Measurements from ENCODE around the gene KRTAP9-1.
A peak's percentile ranks its signal among the peaks of the same experiment; 100 is the strongest.
"Not testable (repeated sequence)": the region's sequence is repeated elsewhere in the genome, so short reads cannot be mapped to it uniquely, and the experiment has no call there.

KRTAP9-1 gene, protein sequence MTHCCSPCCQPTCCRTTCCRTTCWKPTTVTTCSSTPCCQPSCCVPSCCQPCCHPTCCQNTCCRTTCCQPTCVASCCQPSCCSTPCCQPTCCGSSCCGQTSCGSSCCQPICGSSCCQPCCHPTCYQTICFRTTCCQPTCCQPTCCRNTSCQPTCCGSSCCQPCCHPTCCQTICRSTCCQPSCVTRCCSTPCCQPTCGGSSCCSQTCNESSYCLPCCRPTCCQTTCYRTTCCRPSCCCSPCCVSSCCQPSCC

DNA sequence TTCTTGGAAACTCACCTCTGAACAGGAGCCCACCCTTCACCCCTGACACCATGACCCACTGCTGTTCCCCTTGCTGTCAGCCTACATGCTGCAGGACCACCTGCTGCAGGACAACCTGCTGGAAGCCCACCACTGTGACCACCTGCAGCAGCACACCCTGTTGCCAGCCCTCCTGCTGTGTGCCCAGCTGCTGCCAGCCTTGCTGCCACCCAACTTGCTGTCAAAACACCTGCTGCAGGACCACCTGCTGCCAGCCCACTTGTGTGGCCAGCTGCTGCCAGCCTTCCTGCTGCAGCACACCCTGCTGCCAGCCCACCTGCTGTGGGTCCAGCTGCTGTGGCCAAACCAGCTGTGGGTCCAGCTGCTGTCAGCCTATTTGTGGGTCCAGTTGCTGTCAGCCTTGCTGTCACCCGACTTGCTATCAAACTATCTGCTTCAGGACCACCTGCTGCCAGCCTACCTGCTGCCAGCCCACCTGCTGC, at the start of gene KRTAP9-1:
Gene KRTAP9-1, plus strand, starts transcription at position 51 of the 482 bp plus-strand sequence. Its CDS starts 0 bp downstream, at position 51.
- H3K4me1 ChIP-seq (ENCODE audit: control insufficient read depth, insufficient read depth, low read length); H3K9me3 ChIP-seq (ENCODE audit: control insufficient read depth, insufficient read depth, low read depth, low read length); H3K27ac ChIP-seq (ENCODE audit: extremely low read depth, low read depth, low read length); POLR2A ChIA-PET; H3K36me3 ChIP-seq (ENCODE audit: control insufficient read depth in 2 of 2, insufficient read depth in 1 of 2, low read length in 2 of 2); H3K4me3 ChIP-seq (ENCODE audit: low read depth, low read length): not testable (repeated sequence)
- CTCF ChIA-PET: interaction anchor here (0.6 kb wide), 1 partner anchor 136 kb away, joined by 3 read pairs; no protein-coding TSS in a partner anchor
- TF ChIP-seq ZIC2 (tag by site-specific recombination; IDR thresholded peaks at IDR 0.05): peak; percentile 75

DNA sequence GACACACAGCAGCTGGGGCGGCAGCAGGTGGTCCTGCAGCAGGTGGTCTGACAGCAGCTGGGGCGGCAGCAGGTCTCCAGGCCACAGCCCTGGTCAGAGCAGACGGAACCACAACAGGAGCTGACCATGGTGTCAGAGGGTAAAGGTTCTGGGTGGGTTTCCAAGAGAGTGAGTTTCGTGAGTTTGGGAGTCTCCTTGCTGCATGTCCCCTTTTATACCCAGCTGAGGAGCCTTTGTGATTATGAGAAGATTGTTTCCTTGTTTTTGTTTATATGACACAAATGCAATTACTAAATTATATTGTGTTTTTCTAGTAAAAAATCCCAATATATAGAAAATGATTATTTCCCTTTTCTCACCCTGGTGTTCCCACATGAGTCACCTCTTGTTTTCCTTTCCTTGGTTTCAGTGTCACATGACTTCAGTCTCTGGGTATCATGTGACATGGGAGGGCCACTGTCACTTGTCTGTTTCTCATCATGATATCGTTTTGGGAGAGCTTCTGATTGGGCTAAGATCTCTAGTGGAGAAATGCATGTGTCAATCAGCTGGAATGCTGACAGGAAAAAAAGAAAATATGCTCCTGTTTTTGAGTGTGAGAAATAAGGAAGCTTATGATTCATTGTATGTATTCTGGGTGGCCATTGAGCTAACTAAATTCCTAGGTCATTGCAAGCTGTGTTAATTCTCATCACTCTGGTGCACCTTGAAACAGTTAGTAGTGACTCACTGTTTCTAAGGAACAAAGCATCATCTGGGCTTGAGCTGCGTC, 49.1 kb upstream of the KRTAP9-1 start, which contains the start of gene KRTAP4-6:
Gene KRTAP4-6, minus strand, starts transcription at position 185 of the 772 bp plus-strand sequence. Its CDS starts 57 bp downstream, at position 128.
- H3K4me1 ChIP-seq (ENCODE audit: control insufficient read depth, insufficient read depth, low read length): no peaks in the 10 kb centered on the region
- CTCF ChIA-PET: interaction anchor here (1.0 kb wide), 1 partner anchor 182 kb away, joined by 4 read pairs; no protein-coding TSS in a partner anchor
- no peaks in the 10 kb centered on the region for H3K9me3 ChIP-seq (ENCODE audit: control insufficient read depth, insufficient read depth, low read depth, low read length)
- no peak within 1 kb of the TSS for H3K4me3 ChIP-seq (ENCODE audit: low read depth, low read length)
- POLR2A ChIA-PET: no interaction called here
- no peak within 1 kb of the TSS for H3K27ac ChIP-seq (ENCODE audit: extremely low read depth, low read depth, low read length)
- no peaks in the 10 kb centered on the region for H3K36me3 ChIP-seq (ENCODE audit: control insufficient read depth in 2 of 2, insufficient read depth in 1 of 2, low read length in 2 of 2)
- peak; percentile 59; the same call in 1 of the 2 replicates for TF ChIP-seq SCRT2 (tag by site-specific recombination; IDR thresholded peaks at IDR 0.05)
- TF ChIP-seq, protein P1, sequence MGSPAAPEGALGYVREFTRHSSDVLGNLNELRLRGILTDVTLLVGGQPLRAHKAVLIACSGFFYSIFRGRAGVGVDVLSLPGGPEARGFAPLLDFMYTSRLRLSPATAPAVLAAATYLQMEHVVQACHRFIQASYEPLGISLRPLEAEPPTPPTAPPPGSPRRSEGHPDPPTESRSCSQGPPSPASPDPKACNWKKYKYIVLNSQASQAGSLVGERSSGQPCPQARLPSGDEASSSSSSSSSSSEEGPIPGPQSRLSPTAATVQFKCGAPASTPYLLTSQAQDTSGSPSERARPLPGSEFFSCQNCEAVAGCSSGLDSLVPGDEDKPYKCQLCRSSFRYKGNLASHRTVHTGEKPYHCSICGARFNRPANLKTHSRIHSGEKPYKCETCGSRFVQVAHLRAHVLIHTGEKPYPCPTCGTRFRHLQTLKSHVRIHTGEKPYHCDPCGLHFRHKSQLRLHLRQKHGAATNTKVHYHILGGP (tag by site-specific recombination; IDR thresholded peaks at IDR 0.05): no peak

DNA sequence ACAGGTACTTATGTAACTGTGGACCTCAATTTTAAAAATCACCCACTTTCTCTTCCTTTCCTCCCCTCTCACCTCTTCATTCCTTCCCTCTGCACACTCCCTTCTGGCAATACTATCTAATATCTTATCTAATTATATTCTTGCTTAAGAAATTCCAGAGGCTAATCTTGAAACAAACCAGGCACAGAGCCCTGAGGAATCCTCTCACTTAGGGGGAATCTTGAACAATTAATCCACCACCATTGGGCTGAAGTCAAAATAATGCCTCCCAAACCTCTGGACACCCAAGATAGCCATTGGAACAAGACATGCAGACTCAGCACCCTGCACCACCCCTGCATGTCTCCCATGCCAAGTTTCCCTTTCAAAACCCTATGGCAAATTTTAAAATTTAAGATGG, 48.3 kb upstream of the KRTAP9-1 start:
- no peaks in the 10 kb centered on the region for H3K36me3 ChIP-seq (ENCODE audit: control insufficient read depth in 2 of 2, insufficient read depth in 1 of 2, low read length in 2 of 2)
- H3K9me3 ChIP-seq (ENCODE audit: control insufficient read depth, insufficient read depth, low read depth, low read length): no peaks in the 10 kb centered on the region
- H3K27ac ChIP-seq (ENCODE audit: extremely low read depth, low read depth, low read length): no peak overlapping the region
- POLR2A ChIA-PET: no interaction called here
- no peak overlapping the region for H3K4me3 ChIP-seq (ENCODE audit: low read depth, low read length)
- no peak for TF ChIP-seq ZNF274 (IDR thresholded peaks at IDR 0.05; ENCODE audit: low read length)
- TF ChIP-seq ZNF274 (tag by site-specific recombination; IDR thresholded peaks at IDR 0.05; ENCODE audit: borderline replicate concordance): no peak
- TF ChIP-seq HOXC10 (CRISPR knock-in tag; IDR thresholded peaks at IDR 0.05): no peak
- TF ChIP-seq, protein P2, sequence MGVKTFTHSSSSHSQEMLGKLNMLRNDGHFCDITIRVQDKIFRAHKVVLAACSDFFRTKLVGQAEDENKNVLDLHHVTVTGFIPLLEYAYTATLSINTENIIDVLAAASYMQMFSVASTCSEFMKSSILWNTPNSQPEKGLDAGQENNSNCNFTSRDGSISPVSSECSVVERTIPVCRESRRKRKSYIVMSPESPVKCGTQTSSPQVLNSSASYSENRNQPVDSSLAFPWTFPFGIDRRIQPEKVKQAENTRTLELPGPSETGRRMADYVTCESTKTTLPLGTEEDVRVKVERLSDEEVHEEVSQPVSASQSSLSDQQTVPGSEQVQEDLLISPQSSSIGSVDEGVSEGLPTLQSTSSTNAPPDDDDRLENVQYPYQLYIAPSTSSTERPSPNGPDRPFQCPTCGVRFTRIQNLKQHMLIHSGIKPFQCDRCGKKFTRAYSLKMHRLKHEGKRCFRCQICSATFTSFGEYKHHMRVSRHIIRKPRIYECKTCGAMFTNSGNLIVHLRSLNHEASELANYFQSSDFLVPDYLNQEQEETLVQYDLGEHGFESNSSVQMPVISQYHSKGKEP (tag by site-specific recombination; IDR thresholded peaks at IDR 0.05): no peak
- no peak for TF ChIP-seq ZBTB17 (tag by site-specific recombination; IDR thresholded peaks at IDR 0.05)
- no peak for TF ChIP-seq GLI2 (tag by site-specific recombination; IDR thresholded peaks at IDR 0.05; ENCODE audit: borderline replicate concordance, low read depth)
- TF ChIP-seq, protein P3, sequence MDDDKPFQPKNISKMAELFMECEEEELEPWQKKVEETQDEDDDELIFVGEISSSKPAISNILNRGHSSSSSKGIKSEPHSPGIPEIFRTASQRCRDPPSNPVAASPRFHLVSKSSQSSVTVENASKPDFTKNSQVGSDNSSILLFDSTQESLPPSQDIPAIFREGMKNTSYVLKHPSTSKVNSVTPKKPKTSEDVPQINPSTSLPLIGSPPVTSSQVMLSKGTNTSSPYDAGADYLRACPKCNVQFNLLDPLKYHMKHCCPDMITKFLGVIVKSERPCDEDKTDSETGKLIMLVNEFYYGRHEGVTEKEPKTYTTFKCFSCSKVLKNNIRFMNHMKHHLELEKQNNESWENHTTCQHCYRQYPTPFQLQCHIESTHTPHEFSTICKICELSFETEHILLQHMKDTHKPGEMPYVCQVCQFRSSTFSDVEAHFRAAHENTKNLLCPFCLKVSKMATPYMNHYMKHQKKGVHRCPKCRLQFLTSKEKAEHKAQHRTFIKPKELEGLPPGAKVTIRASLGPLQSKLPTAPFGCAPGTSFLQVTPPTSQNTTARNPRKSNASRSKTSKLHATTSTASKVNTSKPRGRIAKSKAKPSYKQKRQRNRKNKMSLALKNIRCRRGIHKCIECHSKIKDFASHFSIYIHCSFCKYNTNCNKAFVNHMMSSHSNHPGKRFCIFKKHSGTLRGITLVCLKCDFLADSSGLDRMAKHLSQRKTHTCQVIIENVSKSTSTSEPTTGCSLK (tag by site-specific recombination; IDR thresholded peaks at IDR 0.05): no peak
- TF ChIP-seq ZNF558 (tag by site-specific recombination; IDR thresholded peaks at IDR 0.05): no peak
- no peak for TF ChIP-seq ZFHX2 (tag by site-specific recombination; conservative IDR thresholded peaks at IDR 0.05)
- TF ChIP-seq ZNF530 (tag by site-specific recombination; IDR thresholded peaks at IDR 0.05; ENCODE audit: low read depth): no peak
- no peak for TF ChIP-seq ZBTB1 (tag by site-specific recombination; IDR thresholded peaks at IDR 0.05)
- no peak for TF ChIP-seq RBAK (tag by site-specific recombination; IDR thresholded peaks at IDR 0.05)
- CTCF ChIA-PET: interaction anchor here (1.0 kb wide), 1 partner anchor 181 kb away, joined by 4 read pairs; no protein-coding TSS in a partner anchor
- H3K4me1 ChIP-seq (ENCODE audit: control insufficient read depth, insufficient read depth, low read length): no peaks in the 10 kb centered on the region

Data from HEK293 (cell line).